Endothelial cell of umbilical vein (primary cell): Measurements from ENCODE around the gene MCEMP1.
"Not testable (repeated sequence)": the region's sequence is repeated elsewhere in the genome, so short reads cannot be mapped to it uniquely, and the experiment has no call there.

Source experiments
- EZH2 ChIP-seq: IDR thresholded peaks from 2 replicates; pipeline ENCODE4 v1.6.1; 2012; ENCODE audit warnings: borderline replicate concordance, low read depth, mild to moderate bottlenecking, moderate library complexity, low read length, inconsistent platforms; ENCODE audit not compliant: severe bottlenecking
- POLR2A ChIP-seq: IDR thresholded peaks from 2 replicates; pipeline ENCODE4 v1.6.1; 2012; ENCODE audit warnings: low read depth, mild to moderate bottlenecking, control low read depth, low read length
- POLR2AphosphoS5 ChIP-seq: IDR thresholded peaks from 2 replicates; pipeline ENCODE4 v1.6.1; 2012; ENCODE audit warnings: low read depth, mild to moderate bottlenecking, control low read depth, low read length, moderate library complexity; ENCODE audit not compliant: insufficient read depth
- TF ChIP-seq, protein P1 (sequence below), 2 donors: IDR thresholded peaks; 1 replicate in 1 of 2; 2 replicates in 1 of 2; pipeline ENCODE4 v1.5.1; 2011; ENCODE audit warnings: low read length in 2 of 2, mild to moderate bottlenecking in 2 of 2, moderate library complexity in 2 of 2, control low read depth in 1 of 2, inconsistent platforms in 1 of 2, low read depth in 1 of 2; ENCODE audit not compliant: insufficient read depth in 1 of 2; ENCODE audit errors: extremely low read depth in 1 of 2

DNA sequence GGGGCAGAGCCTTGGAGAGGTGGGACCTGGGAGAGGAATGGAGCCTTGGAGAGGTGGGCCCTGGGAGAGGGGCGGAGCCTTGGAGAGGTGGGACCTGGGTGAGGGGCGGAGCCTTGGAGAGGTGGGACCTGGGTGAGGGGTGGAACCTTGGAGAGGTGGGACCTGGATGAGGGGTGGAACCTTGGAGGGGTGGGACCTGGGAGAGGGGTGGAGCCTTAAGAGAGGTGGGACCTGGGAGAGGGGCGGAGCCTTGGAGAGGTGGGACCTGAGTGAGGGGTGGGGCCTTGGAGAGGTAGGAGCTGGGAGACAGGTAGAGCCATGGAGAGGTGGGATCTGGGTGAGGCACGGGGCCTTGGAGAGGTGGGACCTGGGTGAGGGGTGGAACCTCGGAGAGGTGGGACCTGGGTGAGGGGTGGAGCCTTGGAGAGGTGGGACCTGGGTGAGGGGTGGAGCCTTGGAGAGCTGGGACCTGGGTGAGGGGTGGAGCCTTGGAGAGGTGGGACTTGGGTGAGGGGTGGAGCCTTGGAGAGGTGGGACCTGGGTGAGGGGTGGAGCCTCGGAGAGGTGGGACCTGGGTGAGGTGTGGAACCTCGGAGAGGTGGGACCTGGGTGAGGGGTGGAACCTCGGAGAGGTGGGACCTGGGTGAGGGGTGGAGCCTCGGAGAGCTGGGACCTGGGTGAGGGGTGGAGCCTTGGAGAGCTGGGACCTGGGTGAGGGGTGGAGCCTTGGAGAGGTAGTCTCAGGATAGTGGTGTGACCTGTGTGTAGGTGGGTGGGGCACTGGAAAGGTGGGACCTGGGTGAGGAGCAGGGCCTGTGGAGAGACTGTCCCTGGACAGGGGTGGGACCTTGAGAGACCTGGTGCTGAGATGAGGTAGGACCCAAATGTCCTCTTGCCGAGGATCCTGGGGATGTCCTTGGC is 33.0 kb upstream of the MCEMP1 start:
- TF ChIP-seq, protein P1, sequence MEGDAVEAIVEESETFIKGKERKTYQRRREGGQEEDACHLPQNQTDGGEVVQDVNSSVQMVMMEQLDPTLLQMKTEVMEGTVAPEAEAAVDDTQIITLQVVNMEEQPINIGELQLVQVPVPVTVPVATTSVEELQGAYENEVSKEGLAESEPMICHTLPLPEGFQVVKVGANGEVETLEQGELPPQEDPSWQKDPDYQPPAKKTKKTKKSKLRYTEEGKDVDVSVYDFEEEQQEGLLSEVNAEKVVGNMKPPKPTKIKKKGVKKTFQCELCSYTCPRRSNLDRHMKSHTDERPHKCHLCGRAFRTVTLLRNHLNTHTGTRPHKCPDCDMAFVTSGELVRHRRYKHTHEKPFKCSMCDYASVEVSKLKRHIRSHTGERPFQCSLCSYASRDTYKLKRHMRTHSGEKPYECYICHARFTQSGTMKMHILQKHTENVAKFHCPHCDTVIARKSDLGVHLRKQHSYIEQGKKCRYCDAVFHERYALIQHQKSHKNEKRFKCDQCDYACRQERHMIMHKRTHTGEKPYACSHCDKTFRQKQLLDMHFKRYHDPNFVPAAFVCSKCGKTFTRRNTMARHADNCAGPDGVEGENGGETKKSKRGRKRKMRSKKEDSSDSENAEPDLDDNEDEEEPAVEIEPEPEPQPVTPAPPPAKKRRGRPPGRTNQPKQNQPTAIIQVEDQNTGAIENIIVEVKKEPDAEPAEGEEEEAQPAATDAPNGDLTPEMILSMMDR (IDR thresholded peaks at IDR 0.05; ENCODE audit: extremely low read depth in 1 of 2, insufficient read depth in 1 of 2, low read depth in 1 of 2, low read length in 2 of 2) = not testable (repeated sequence)
- TF ChIP-seq POLR2AphosphoS5, POLR2A, EZH2: not testable (repeated sequence)
